Skeletal muscle tissue (tissue), 4 donors: ENCODE data around the gene HCK. TPM values are rescaled to one million over a fixed set of nuclear protein-coding genes. Genes with fewer than 3 reads are reported as not detected.

ENCODE experiments used
- H3K27ac ChIP-seq: one replicate; pipeline ENCODE4 v1.7.0; 2013; ENCODE audit warnings: mild to moderate bottlenecking, low read depth, low read length, inconsistent platforms
- H3K27me3 ChIP-seq, 3 donors: one replicate each; pipeline ENCODE4 v1.7.0; 2013; ENCODE audit warnings: low read length in 3 of 3; ENCODE audit not compliant: control insufficient read depth in 3 of 3, insufficient read depth in 3 of 3
- H3K36me3 ChIP-seq, 3 donors: one replicate each; pipeline ENCODE4 v1.7.0; 2013; ENCODE audit warnings: low read length in 3 of 3; ENCODE audit not compliant: control insufficient read depth in 3 of 3, insufficient read depth in 3 of 3
- H3K4me1 ChIP-seq, 3 donors: one replicate each; pipeline ENCODE4 v1.7.0; 2013; ENCODE audit warnings: low read length in 3 of 3, mild to moderate bottlenecking in 3 of 3; ENCODE audit not compliant: control insufficient read depth in 3 of 3, insufficient read depth in 3 of 3
- H3K4me3 ChIP-seq, 3 donors: one replicate each; pipeline ENCODE4 v1.7.0; 2013; ENCODE audit warnings: low read length in 3 of 3
- H3K9ac ChIP-seq, 3 donors: one replicate each; pipeline ENCODE4 v1.7.0; 2013; ENCODE audit warnings: low read length in 3 of 3, mild to moderate bottlenecking in 3 of 3, moderate library complexity in 2 of 3, low read depth in 1 of 3
- H3K9me3 ChIP-seq, 3 donors: one replicate each; pipeline ENCODE4 v1.7.0; 2013; ENCODE audit warnings: low read length in 3 of 3; ENCODE audit not compliant: control insufficient read depth in 3 of 3
- total RNA-seq: library from RNA; depleted of rRNA; stranded (reverse); fragments of >200 nt; gene quantifications from one replicate; pipeline ENCODE4 v1.2.3, GENCODE V29; 2014
- donor health status: Osteomylitis.

Gene HCK
- total RNA-seq, 1 donor from 2014 or later: 8.4 TPM

- no peak overlapping the region for H3K9ac ChIP-seq
- H3K36me3 ChIP-seq: no peaks in the 10 kb centered on the region
- no peak overlapping the region for H3K27ac ChIP-seq
- no peak overlapping the region for H3K4me3 ChIP-seq
- H3K9me3 ChIP-seq: no peaks in the 10 kb centered on the region
- peaks cover 21 to 22% (median 21%) of the 10 kb centered on the region in 3 donors for H3K27me3 ChIP-seq
- H3K4me1 ChIP-seq: peaks cover 3 to 21% (median 3%) of the 10 kb centered on the region in 3 donors
These were observed 39.8 kb upstream of the HCK start for GRCh38 chr20:32012159-32012688.

- Histone ChIP-seq H3K4me1 (peaks cover 0 to 11% (median 3%) of the 10 kb centered on the region in 3 donors), H3K4me3 (no peak overlapping the region), H3K27me3 (peaks cover 22 to 31% (median 30%) of the 10 kb centered on the region in 3 donors), H3K9me3 (no peaks in the 10 kb centered on the region), H3K36me3 (no peaks in the 10 kb centered on the region), H3K9ac (no peak overlapping the region), H3K27ac (no peak overlapping the region)
These were observed 38.7 kb upstream of the HCK start for GRCh38 chr20:32013326-32013725.

- no peaks in the 10 kb centered on the region for H3K36me3 ChIP-seq
- no peak overlapping the region for H3K9ac ChIP-seq
- H3K9me3 ChIP-seq: no peaks in the 10 kb centered on the region
- no peak overlapping the region for H3K4me3 ChIP-seq
- H3K27ac ChIP-seq: no peak overlapping the region
- peaks cover 0 to 9% (median 0%) of the 10 kb centered on the region in 3 donors for H3K4me1 ChIP-seq
- peaks cover 39 to 50% (median 41%) of the 10 kb centered on the region in 3 donors for H3K27me3 ChIP-seq
These were observed 34.3 kb upstream of the HCK start for GRCh38 chr20:32017711-32018251.

GRCh38 chr20:32018269-32019155 lies 33.5 kb upstream of the HCK start:
- Histone ChIP-seq H3K36me3 (no peaks in the 10 kb centered on the region), H3K27ac (no peak overlapping the region), H3K4me1 (peaks cover 0 to 9% (median 0%) of the 10 kb centered on the region in 3 donors), H3K4me3 (peak overlapping the region; percentile 7 to 54 (median 29)), H3K27me3 (peaks cover 41 to 49% (median 42%) of the 10 kb centered on the region in 3 donors), H3K9me3 (no peaks in the 10 kb centered on the region), H3K9ac (no peak overlapping the region)

- Histone ChIP-seq H3K4me1 (peaks cover 0 to 9% (median 0%) of the 10 kb centered on the region in 3 donors), H3K27ac (no peak overlapping the region), H3K4me3 (no peak overlapping the region), H3K36me3 (no peaks in the 10 kb centered on the region), H3K27me3 (peaks cover 41 to 53% (median 41%) of the 10 kb centered on the region in 3 donors), H3K9ac (no peak overlapping the region), H3K9me3 (no peaks in the 10 kb centered on the region)
These were observed 32.9 kb upstream of the HCK start for GRCh38 chr20:32019156-32019510.

GRCh38 chr20:32019563-32020463 lies 32.2 kb upstream of the HCK start:
- Histone ChIP-seq H3K4me1 (peaks cover 0 to 9% (median 0%) of the 10 kb centered on the region in 3 donors), H3K9me3 (no peaks in the 10 kb centered on the region), H3K27ac (no peak overlapping the region), H3K27me3 (peaks cover 38 to 54% (median 41%) of the 10 kb centered on the region in 3 donors), H3K4me3 (peak overlapping the region in 1 of 3 donors; percentile 41), H3K9ac (no peak overlapping the region), H3K36me3 (no peaks in the 10 kb centered on the region)

- Histone ChIP-seq H3K9me3 (no peaks in the 10 kb centered on the region), H3K27me3 (peaks cover 44 to 51% (median 49%) of the 10 kb centered on the region in 3 donors), H3K36me3 (no peaks in the 10 kb centered on the region), H3K9ac (no peak overlapping the region), H3K4me1 (peaks cover 0 to 3% (median 0%) of the 10 kb centered on the region in 3 donors), H3K4me3 (no peak overlapping the region), H3K27ac (no peak overlapping the region)
These were observed 31.0 kb upstream of the HCK start for GRCh38 chr20:32021091-32021490.

- peaks cover 28 to 32% (median 29%) of the 10 kb centered on the region in 3 donors for H3K27me3 ChIP-seq
- peaks cover 0 to 2% (median 0%) of the 10 kb centered on the region in 3 donors for H3K4me1 ChIP-seq
- no peak overlapping the region for H3K27ac ChIP-seq
- H3K9me3 ChIP-seq: no peaks in the 10 kb centered on the region
- no peaks in the 10 kb centered on the region for H3K36me3 ChIP-seq
- H3K4me3 ChIP-seq: no peak overlapping the region
- H3K9ac ChIP-seq: no peak overlapping the region
These were observed 27.3 kb upstream of the HCK start for GRCh38 chr20:32024683-32025295.

- Histone ChIP-seq H3K36me3 (no peaks in the 10 kb centered on the region), H3K9me3 (no peaks in the 10 kb centered on the region), H3K27ac (no peak overlapping the region), H3K4me1 (peaks cover 6 to 12% (median 7%) of the 10 kb centered on the region in 3 donors), H3K4me3 (no peak overlapping the region), H3K27me3 (peaks cover 8 to 18% (median 12%) of the 10 kb centered on the region in 3 donors), H3K9ac (no peak overlapping the region)
These were observed 24.4 kb upstream of the HCK start for GRCh38 chr20:32027643-32028042.
